ENCODE data around the gene BRD9. TPM values are rescaled to one million over a fixed set of nuclear protein-coding genes. Genes with fewer than 3 reads are reported as not detected.

BRD9 gene
- total RNA-seq, 4 donors from 2014 or later = 35.8 to 55.3 (median 49.0) TPM

DNA sequence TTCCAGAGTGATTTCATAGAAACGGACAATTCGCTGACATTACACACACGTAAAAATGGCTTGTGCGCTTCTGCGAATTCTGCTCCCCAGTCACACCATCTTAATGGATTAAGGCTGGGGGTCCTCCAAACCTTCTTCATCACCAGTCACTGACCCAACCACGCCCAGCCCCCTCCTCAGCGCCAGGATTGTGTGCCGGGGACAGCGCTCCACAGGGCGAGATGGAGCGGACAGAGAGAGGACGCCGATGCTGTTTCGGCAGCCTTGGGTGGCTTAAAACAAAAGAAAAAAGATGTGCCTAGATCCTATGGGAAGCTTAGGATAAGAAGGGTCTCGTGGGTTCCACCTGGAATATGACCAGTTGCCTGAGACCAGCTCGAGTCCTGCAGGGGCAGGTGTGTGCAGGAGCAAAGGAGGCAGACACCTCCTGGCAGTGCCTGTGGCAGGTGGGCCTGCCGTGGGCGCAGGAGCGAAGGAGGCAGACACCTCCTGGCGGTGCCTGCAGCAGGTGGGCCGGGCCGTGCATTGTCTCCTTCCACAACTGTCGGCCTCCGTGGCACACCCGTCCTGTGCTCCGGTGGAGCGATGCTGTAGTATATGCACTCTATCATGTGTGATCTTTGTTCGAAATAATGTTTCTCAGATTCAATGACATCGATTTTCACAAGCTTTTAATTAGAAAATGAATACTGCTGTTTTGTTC, 20.9 kb downstream of the BRD9 start:
- DNase-seq (ENCODE audit: low spot score in 2 of 2) = no peak
- H3K9me3 ChIP-seq = no peaks in the 10 kb centered on the region
- H3K36me3 ChIP-seq = peaks cover 2 to 99% (median 34%) of the 10 kb centered on the region in 3 donors
- WGBS, 2 donors = 97% methylated on average over 29 of the region's 29 CpGs
- H3K4me1 ChIP-seq = no peaks in the 10 kb centered on the region
- H3K27ac ChIP-seq = no peak overlapping the region
- H3K27me3 ChIP-seq = no peaks in the 10 kb centered on the region
- H3K4me3 ChIP-seq = no peak overlapping the region
- TF ChIP-seq, protein P1, sequence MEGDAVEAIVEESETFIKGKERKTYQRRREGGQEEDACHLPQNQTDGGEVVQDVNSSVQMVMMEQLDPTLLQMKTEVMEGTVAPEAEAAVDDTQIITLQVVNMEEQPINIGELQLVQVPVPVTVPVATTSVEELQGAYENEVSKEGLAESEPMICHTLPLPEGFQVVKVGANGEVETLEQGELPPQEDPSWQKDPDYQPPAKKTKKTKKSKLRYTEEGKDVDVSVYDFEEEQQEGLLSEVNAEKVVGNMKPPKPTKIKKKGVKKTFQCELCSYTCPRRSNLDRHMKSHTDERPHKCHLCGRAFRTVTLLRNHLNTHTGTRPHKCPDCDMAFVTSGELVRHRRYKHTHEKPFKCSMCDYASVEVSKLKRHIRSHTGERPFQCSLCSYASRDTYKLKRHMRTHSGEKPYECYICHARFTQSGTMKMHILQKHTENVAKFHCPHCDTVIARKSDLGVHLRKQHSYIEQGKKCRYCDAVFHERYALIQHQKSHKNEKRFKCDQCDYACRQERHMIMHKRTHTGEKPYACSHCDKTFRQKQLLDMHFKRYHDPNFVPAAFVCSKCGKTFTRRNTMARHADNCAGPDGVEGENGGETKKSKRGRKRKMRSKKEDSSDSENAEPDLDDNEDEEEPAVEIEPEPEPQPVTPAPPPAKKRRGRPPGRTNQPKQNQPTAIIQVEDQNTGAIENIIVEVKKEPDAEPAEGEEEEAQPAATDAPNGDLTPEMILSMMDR (IDR thresholded peaks at IDR 0.05) = no peak
- TF ChIP-seq EP300 (IDR thresholded peaks at IDR 0.05) = no peak
- no peak for TF ChIP-seq POLR2A (IDR thresholded peaks at IDR 0.05)

DNA sequence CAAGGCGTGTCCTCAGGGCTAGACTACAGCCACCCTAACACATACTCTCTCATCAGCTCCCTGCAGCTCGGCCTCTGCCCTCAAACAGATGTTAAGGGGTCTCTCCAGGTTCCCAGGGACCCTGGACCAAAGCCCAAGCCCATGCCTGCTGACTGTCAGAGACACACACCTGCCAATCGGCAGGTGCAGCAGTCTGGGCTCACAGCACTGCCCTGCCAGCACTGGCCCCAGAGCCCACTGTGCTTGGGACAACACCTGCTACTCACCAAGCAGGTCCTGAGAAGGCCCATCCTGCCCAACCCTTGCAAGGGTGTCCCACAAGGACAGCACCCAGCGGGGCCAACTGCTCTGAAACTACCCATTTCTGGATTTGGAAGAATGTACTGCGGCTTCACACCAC, 21.6 kb downstream of the BRD9 start:
- 95 to 96% methylated on average over 5 of the region's 5 CpGs for WGBS, 2 donors

DNA sequence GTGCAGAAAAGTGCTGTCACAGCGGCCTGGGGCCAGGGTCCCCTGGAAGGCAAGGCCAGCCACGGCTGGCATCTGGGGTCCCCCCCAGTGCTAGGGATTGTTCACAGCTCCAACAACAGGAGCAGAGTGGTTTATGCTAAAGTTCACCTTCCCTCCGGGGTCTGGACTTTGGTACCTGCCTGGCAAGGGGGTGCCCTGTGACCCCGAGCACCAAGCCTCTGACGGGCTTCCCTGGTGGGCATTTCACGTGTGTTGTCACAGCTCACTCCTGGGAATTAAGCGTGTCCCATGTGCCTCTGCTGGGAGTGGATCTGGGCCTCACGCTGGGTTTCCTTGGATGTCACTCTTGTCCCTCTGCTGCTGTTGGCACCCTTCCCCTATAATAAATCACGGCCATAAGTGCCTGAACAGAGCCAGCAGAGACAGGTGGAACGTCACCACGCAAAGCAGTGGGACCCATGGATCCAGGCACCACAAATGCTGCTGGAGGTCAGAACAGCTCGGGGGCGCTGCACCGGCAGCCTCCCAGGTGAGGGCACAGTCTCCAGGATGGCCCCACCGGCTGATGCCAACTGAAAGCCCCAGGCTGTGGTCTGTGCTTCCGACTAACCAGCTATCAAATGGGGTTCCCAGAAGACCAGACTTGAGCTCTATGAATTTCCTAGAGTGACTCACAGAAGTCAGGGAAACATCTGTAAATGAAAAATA, 24.0 kb downstream of the BRD9 start:
- no peaks in the 10 kb centered on the region for H3K9me3 ChIP-seq
- peaks cover 0 to 99% (median 27%) of the 10 kb centered on the region in 3 donors for H3K36me3 ChIP-seq
- TF ChIP-seq POLR2A (IDR thresholded peaks at IDR 0.05) (no peak), EP300 (IDR thresholded peaks at IDR 0.05) (no peak)
- TF ChIP-seq, protein P1 (IDR thresholded peaks at IDR 0.05) = no peak
- peaks cover 0 to 12% (median 0%) of the 10 kb centered on the region in 4 donors for H3K4me1 ChIP-seq
- H3K4me3 ChIP-seq = no peak overlapping the region
- H3K27me3 ChIP-seq = no peaks in the 10 kb centered on the region
- WGBS, 2 donors = 89 to 93% methylated on average over 16 of the region's 16 CpGs
- H3K27ac ChIP-seq = no peak overlapping the region
- no peak for DNase-seq (ENCODE audit: low spot score in 2 of 2)

More for the DNA sequence above, 21.6 kb downstream of the BRD9 start:
- Histone ChIP-seq H3K27me3 (no peaks in the 10 kb centered on the region), H3K36me3 (peaks cover 2 to 99% (median 30%) of the 10 kb centered on the region in 3 donors), H3K9me3 (no peaks in the 10 kb centered on the region), H3K27ac (no peak overlapping the region), H3K4me3 (no peak overlapping the region), H3K4me1 (no peaks in the 10 kb centered on the region)
- TF ChIP-seq, protein P1 (IDR thresholded peaks at IDR 0.05) = no peak
- TF ChIP-seq POLR2A (IDR thresholded peaks at IDR 0.05) (no peak), EP300 (IDR thresholded peaks at IDR 0.05) (no peak)
- no peak for DNase-seq (ENCODE audit: low spot score in 2 of 2)

DNA sequence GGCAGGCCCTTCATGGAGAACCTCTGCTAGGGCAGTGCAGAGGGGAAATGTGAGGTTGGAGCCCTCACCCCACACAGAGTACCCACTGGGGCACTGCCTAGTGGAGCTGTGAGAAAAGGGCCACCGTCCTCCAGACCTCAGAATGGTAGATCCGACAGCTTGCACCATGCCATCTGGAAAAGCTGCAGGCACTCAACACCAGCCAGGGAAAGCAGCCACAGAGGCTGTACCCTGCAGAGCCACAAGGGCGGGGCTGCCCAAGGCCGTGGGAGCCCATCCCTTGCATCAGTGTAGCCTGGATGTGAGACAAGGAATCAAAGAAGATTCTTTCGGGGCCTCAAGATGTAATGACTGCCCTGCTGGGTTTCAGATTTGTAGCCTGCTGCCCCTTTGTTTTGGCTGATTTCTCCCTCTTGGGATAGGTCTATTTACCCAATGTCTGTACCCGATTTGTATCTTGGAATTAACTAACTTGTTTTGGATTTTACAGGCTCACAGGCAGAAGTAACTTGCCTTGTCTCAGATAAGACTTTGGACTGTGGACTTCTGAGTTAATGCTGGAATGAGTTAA, 25.2 kb downstream of the BRD9 start:
- H3K36me3 ChIP-seq = peaks cover 0 to 100% (median 27%) of the 10 kb centered on the region in 3 donors

More for the DNA sequence above, 25.2 kb downstream of the BRD9 start:
- 87 to 88% methylated on average over 4 to 6 of the region's 6 CpGs for WGBS, 2 donors
- Histone ChIP-seq H3K9me3 (no peaks in the 10 kb centered on the region), H3K4me1 (peaks cover 0 to 12% (median 0%) of the 10 kb centered on the region in 4 donors), H3K27me3 (no peaks in the 10 kb centered on the region), H3K27ac (no peak overlapping the region), H3K4me3 (no peak overlapping the region)
- no peak for DNase-seq (ENCODE audit: low spot score in 2 of 2)
- no peak for TF ChIP-seq EP300 (IDR thresholded peaks at IDR 0.05)
- TF ChIP-seq, protein P1 (IDR thresholded peaks at IDR 0.05) = no peak
- no peak for TF ChIP-seq POLR2A (IDR thresholded peaks at IDR 0.05)

All from tibial nerve (tissue), 4 donors.